Nephron progenitor cell (in vitro differentiated cells): Measurements from ENCODE around the gene GLTP.

Experiments used
- DNase-seq: peaks from one replicate; pipeline ENCODE4 v3.0.0; 2021
- H3K27ac Mint-ChIP-seq: 2 replicates; pipeline ENCODE4 v1.8.0; 2021; ENCODE audit warnings: mild to moderate bottlenecking, moderate library complexity, mixed read lengths
- H3K27me3 Mint-ChIP-seq: 2 replicates; pipeline ENCODE4 v1.8.0; 2021; ENCODE audit warnings: mild to moderate bottlenecking, low read depth, mixed read lengths; ENCODE audit not compliant: poor library complexity
- H3K36me3 Mint-ChIP-seq: 2 replicates; pipeline ENCODE4 v1.8.0; 2021; ENCODE audit warnings: low read depth, mixed read lengths
- H3K4me1 Mint-ChIP-seq: 2 replicates; pipeline ENCODE4 v1.8.0; 2021; ENCODE audit warnings: mixed read lengths
- H3K4me3 Mint-ChIP-seq: 2 replicates; pipeline ENCODE4 v1.8.0; 2021; ENCODE audit warnings: mild to moderate bottlenecking, moderate library complexity, mixed read lengths
- H3K9me3 Mint-ChIP-seq: 2 replicates; pipeline ENCODE4 v1.8.0; 2021; ENCODE audit warnings: mild to moderate bottlenecking, moderate library complexity, mixed read lengths
- TF ChIP-seq, protein P1 (sequence below): fragments of 200-600 bp; sonication (generic); IDR thresholded peaks from 2 replicates; pipeline ENCODE4 v1.5.0; 2021; ENCODE audit warnings: antibody characterized with exemption

GLTP gene

DNA sequence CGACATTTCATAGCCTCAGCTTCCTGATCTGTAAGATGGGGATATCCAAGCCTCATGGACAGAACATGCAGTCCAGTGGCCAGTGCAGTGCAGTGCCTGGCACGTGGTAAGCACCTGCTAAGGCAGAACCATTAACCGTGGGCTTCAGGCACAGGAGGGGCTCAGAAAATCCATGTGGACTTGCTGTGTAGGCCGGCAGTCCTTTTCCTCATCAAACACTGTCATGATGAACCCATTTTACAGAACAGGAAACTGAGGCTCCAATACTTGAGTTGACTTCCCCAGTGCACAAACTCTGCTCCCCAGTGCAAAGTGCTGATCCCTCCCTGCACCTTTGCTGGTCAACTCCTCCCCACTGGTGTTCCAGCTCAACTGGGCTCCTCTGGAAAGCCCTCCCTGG, 65.1 kb downstream of the GLTP start:
- TF ChIP-seq, protein P1, sequence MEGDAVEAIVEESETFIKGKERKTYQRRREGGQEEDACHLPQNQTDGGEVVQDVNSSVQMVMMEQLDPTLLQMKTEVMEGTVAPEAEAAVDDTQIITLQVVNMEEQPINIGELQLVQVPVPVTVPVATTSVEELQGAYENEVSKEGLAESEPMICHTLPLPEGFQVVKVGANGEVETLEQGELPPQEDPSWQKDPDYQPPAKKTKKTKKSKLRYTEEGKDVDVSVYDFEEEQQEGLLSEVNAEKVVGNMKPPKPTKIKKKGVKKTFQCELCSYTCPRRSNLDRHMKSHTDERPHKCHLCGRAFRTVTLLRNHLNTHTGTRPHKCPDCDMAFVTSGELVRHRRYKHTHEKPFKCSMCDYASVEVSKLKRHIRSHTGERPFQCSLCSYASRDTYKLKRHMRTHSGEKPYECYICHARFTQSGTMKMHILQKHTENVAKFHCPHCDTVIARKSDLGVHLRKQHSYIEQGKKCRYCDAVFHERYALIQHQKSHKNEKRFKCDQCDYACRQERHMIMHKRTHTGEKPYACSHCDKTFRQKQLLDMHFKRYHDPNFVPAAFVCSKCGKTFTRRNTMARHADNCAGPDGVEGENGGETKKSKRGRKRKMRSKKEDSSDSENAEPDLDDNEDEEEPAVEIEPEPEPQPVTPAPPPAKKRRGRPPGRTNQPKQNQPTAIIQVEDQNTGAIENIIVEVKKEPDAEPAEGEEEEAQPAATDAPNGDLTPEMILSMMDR = no peak
- no peaks in the 10 kb centered on the region for H3K36me3 Mint-ChIP-seq
- H3K27ac Mint-ChIP-seq = no peak overlapping the region
- H3K9me3 Mint-ChIP-seq = no peaks in the 10 kb centered on the region
- peaks cover 2% of the 10 kb centered on the region for H3K27me3 Mint-ChIP-seq
- no peak for DNase-seq
- no peak overlapping the region for H3K4me3 Mint-ChIP-seq
- no peaks in the 10 kb centered on the region for H3K4me1 Mint-ChIP-seq

DNA sequence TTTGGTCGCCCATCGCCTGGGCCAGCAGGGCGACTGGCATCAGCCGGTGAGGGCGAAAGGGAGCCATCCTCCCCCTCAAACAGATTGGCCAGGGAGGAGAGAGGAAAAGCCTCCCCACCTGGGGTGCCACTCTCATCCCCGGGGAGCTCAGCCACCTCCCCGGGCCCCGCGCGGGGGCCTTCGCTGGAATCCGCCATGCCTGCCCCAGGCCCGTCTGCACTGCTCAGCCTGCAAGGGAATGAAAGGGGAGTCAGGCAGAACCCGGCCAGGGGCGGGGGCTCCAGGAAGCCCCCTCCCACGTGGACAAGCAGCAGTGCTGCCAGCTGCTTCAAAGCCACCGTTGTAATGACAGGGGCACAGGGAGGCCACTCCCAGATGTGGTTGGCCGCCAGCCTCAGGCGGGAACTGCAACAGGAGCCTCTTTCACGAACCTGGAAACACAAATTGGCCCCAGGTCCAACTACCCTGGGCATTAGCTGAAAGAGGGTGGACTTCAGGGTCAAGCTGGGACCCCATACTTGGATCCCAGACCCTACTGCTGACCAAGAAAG, 65.7 kb downstream of the GLTP start:
- TF ChIP-seq, protein P1 = no peak
- no peak for DNase-seq
- Mint-ChIP-seq H3K36me3 (no peaks in the 10 kb centered on the region), H3K4me3 (no peak overlapping the region), H3K27ac (no peak overlapping the region), H3K4me1 (no peaks in the 10 kb centered on the region), H3K27me3 (peaks cover 2% of the 10 kb centered on the region), H3K9me3 (no peaks in the 10 kb centered on the region)

DNA sequence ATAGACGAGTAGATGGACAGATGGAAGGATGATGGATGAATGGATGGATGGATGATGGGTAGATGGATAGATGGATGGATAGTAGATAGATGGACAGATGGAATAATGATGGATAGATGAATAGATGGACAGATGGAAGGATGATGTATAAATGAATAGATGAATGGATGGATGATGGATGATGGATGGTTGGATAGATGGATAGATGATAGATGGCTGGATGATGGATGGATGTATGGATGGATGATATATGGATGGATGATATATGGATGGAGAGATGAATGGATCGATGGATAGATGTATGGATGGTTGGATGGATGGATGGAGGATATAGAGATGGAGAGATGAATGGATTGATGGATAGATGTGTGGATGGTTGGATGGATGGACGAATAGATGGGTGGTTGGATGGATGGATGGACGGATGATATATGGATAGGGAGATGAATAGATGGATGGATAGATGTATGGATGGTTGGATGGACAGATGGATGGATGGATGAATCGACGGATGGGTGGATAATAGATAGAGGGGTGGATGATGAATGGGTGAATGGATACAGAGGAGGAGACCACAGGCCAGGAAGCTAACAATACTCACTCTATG, 66.4 kb downstream of the GLTP start:
- TF ChIP-seq, protein P1 = no peak
- no peak for DNase-seq
- H3K27ac Mint-ChIP-seq = no peak overlapping the region
- no peaks in the 10 kb centered on the region for H3K9me3 Mint-ChIP-seq
- peaks cover 2% of the 10 kb centered on the region for H3K27me3 Mint-ChIP-seq
- H3K4me1 Mint-ChIP-seq = no peaks in the 10 kb centered on the region
- H3K36me3 Mint-ChIP-seq = no peaks in the 10 kb centered on the region
- H3K4me3 Mint-ChIP-seq = no peak overlapping the region

DNA sequence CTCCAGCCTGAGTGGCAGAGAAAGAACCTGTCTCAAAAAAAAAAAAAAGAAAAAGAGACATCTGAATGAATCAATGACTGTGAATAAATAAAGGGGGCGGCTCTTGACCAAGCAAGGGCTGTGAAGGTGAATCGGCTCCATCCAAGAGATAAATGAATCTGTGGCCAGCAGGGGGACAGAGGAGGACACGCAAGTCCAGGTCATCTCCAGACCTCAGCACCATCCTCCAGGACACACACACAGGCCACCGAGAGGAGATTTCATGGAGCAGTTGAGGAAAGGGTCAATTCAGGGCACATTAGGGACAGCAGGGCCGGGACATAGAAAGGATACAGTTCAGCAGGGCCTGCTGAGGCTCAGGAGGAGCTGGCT, 68.7 kb downstream of the GLTP start:
- H3K36me3 Mint-ChIP-seq = no peaks in the 10 kb centered on the region

DNA sequence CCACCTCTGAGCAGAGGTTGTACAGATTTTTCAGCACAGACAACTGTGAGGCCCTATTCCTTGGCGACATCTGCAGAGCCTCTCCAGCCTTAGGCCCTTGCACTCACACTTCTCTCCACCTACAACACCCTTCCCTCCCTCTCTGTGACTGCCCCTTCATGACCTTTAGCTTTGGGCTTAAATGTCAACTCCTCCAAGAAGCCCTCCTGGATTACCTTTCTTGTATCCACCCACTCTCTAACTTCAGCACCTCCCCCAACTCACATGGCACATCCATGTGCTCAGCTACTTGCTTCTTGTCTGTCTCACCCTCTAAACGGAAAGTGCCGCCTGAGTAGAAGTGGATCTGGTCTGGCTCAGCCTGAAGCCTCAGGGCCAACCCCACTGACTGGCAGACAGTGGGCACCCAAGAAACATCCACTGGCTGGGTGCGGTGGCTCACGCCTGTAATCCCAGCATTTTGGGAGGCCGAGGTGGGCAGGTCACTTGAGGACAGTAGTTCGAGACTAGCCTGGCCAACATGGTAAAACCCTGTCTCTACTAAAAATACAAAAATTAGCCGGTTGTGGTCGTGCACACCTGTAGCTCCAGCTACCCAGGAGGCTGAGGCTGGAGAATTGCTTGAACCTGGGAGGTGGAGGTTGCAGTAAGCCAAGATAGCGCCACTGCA, 69.3 kb downstream of the GLTP start:
- no peak overlapping the region for H3K27ac Mint-ChIP-seq
- no peak overlapping the region for H3K4me3 Mint-ChIP-seq
- peaks cover 2% of the 10 kb centered on the region for H3K27me3 Mint-ChIP-seq

More for the DNA sequence above, 68.7 kb downstream of the GLTP start:
- Mint-ChIP-seq H3K27ac (no peak overlapping the region), H3K4me3 (no peak overlapping the region), H3K4me1 (no peaks in the 10 kb centered on the region), H3K9me3 (no peaks in the 10 kb centered on the region), H3K27me3 (peaks cover 2% of the 10 kb centered on the region)
- TF ChIP-seq, protein P1 = no peak
- DNase-seq = no peak

More for the DNA sequence above, 69.3 kb downstream of the GLTP start:
- TF ChIP-seq, protein P1 = no peak
- no peaks in the 10 kb centered on the region for H3K9me3 Mint-ChIP-seq
- H3K4me1 Mint-ChIP-seq = no peaks in the 10 kb centered on the region
- no peaks in the 10 kb centered on the region for H3K36me3 Mint-ChIP-seq
- DNase-seq = no peak
